M059J (cell line): ENCODE results near the gene RPS6KA5. TPM values are rescaled to one million over a fixed set of nuclear protein-coding genes. Genes with fewer than 3 reads are reported as not detected.
"Not testable (repeated sequence)": the region's sequence is repeated elsewhere in the genome, so short reads cannot be mapped to it uniquely, and the experiment has no call there.

Source experiments
- DNase-seq: peaks from one replicate; pipeline ENCODE4 v3.0.0-alpha.2; 2012; ENCODE audit warnings: low read depth
- total RNA-seq: library from RNA; depleted of rRNA; stranded (reverse); fragments of >200 nt; shearing (Covaris generic); gene quantifications from 2 replicates; pipeline ENCODE4 v1.2.3, GENCODE V29; 2014

The RPS6KA5 gene
- total RNA-seq, 1 experiment from 2014 or later = 9.6 TPM

DNA sequence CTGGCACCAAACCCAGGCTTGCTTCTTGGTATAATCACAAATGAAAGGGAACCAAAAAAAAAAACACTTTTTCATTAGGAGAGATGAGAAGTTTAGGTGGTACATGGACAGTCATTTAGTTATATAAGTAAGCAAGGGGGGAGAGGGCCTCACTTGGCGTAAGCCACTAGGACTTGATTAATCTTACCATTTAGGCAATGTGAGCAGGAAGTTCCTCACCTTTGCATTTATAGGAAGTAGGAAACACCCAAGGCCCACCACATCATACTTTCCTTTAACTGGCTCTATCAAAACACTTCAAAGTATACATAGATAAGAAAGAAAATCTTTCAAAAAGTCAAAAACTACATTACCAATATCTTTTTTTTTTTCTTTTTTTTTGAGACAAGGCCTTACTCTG is 6.7 kb upstream of the RPS6KA5 start:
- DNase-seq = no peak

DNA sequence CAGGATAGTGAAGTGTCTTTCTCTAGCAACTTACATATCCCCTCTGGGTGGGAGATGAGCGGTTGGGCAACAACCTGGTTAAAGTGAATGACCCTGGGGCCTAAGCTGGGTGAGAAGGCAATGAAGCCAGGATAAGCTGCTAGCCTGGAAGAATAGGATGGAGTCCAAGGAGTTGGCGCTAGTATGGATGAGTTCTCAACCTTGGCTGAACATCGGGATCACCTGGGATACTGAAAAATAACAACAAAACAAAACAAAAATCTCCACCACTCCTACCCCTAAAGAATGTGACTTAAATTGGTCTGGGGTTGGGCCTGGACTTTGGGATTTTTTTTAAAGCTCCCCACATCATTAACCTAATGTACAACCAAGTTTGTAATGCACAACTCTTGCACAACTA is 4.8 kb upstream of the RPS6KA5 start:
- peak; percentile 39 for DNase-seq

DNA sequence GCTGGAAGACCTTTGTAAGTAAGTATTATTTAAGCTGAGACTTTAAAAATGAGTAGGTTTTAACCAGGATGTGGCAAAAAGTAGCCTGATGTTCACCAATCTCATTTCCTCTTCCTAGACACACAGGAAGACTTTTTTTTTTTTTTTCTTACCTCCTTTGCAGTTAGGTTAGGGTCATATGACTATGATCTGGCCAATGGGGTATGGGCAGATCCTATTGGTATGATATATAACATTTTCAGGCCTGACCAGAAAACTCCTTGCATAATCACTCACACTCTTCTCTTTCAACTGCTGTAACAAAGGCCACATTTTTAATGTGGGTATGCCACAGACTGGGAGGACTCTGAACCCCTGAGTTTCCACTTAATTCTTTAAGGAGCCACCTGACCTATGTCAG is 2.7 kb upstream of the RPS6KA5 start:
- DNase-seq = no peak

DNA sequence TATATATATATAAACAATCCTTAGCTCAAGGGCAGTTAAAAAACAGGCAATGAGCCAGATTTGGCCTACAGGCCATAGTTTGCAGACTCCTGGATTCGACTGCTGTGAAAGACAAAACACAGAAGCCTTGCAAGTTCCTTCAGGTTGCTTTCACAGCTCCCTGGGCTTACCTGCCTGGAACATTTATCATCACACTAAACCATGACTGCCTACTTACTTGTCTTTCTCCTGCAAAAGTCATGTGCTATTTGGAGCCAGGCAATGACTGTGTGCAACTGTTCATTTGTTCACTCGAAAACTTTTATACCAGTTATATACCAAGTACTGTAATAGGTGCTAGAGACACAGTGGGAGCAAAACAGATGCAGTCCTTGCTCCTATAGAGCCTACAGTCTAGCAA is 2.2 kb upstream of the RPS6KA5 start:
- no peak for DNase-seq

DNA sequence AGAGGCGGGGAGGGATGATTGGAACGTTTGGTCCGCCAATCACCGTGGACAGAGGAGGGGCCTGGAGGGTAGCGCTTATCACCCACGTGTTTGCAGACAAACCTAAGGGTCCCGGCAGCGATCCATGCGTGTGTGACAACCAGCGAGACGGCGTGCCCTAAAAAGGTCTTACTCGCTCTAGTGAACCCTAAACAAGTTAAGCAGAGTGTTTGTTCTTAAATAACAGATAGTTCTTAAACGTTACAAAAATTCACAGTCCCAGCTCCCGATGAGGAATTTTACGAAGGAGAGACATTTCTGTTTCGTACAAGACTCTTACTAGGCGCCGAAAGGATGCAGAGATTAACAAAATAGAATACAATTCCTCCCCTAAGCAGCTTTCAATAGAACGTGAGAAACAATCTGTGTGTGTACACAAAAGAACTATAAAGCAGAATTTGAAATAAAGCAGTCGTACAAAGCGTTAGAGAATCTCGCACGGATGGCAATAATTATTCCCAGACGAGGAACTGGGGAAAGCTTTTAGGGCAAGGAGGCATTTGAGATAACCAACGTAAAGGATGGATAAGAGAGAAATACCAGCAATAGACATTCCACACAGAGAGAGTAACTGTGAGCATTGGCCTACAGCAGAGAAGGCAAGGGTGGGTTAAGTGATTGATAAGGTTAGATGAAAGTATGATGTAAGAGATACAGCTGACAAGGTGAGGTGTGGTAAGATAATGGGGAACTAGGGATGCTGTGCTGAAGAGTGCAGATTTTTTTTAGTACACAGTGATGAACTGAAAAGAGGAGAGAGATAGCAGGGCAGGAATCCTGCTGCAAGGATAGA is 831 bp upstream of the RPS6KA5 start:
- no peak for DNase-seq

DNA sequence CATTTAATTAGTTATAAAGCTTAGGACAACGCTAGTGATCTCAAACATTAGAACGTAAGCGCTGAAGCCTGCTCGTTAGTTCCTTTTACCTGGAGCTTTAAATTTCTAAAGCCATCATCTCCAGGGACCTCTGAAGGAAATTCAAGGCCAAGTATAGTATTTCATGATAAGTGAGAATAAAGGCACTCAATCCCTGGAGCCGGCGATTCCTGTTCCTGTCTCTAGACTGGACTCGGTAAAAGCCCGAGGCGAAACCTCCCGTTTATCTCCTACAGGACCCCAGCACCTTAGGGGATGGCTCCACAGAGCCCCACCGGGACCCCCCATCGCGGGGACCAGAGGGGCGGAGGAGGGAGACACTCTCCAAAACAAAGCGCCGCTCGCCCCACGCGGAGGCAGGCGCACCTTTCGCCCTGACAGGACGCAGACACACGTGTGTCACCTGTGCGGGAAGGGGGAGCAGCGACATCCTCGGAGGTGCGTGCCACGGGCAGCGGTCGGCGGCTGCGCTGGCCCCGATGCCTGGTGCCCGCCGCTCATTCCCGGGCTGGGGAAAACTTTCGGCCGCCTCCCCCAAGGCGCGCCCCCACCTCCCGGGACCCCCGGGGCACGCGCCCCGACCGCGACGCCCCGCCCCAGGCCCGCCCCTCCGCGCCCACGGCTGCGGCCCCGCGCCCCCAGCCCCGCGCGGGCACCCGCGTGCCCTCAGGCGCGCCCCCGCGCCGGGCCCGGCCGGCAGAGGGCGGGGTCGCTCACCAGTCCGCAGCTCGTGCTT is 678 bp downstream of the RPS6KA5 start:
- peak; percentile 35 for DNase-seq

DNA sequence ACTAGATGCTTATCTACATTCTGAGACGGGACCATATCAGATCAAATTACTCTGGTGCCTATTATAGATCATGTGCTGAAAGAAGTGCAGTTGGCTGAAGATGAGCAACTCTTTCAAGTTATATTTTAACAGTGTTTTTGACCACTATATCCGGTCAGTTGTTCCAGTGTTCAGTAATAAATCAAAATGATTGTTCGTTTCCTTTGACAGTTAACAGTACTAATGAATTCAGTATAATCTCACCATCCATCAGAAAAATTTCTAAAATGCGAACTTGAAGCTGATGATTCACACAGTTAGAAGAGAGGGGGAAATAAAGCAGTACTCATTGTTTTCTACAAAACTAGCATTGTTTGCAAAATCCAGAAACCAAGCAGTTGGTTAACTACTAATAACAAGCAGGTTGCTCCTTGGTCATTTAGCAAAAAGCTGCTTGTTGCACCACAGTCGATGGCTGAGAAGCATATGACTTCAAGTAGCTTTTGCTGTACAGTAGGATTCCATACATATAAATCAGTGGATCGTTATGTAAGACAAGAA is 2.3 kb downstream of the RPS6KA5 start:
- DNase-seq = peak; percentile 81

DNA sequence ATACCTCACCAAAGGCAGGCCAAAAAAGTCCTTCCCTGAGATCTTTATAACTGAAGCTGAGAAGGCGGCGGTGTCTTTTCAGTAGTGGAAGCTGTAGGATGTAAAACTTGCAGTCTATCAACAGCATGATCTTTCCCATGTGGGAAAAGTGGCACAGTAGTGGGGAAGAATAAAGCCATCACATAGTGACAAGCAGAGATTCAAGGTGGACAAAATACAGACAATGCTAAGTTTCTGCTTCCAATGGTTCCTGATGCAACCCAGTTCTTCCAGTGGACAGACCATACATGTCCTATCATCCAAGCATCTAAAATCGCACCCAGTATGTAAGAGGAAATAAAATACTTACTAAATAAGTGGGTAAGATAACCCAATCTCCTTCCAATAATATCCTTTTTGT is 4.1 kb downstream of the RPS6KA5 start:
- no peak for DNase-seq

DNA sequence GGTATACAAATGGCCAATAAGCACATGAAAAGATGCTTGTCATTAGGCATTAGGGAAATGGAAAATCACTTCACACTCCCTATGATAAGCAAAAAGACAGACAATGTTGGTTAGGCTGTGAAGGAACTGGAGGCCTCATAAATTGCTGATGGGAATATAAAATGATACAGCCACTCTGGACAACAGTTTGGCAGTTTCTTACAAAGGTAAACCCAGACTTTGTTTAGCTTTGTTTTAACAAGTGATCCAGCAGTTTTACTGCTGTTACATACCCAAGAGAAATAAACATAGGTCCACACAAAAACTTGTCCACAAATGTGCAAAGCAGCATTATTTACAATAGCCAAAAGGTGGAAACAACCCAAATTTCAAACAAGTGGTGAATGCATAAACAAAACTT is 5.4 kb downstream of the RPS6KA5 start:
- DNase-seq = no peak

DNA sequence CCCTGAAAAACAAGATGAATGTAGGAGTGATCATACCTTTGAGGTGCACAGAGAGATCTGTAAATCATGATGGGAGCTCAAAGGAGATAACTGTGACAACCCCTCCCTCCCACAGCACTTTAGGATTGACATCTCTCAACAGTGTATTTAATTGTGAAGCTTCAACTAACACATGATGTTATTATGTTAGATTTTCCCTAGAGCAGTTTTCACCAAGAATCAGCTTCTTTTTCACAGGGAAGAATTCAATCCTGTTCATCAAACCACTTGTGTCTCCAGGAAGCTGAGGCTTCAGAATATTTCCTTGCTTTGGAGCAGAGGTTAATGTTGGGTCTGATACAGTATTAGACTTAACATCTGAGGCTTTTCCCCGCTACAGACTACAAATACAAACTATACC is 11.8 kb downstream of the RPS6KA5 start:
- no peak for DNase-seq

DNA sequence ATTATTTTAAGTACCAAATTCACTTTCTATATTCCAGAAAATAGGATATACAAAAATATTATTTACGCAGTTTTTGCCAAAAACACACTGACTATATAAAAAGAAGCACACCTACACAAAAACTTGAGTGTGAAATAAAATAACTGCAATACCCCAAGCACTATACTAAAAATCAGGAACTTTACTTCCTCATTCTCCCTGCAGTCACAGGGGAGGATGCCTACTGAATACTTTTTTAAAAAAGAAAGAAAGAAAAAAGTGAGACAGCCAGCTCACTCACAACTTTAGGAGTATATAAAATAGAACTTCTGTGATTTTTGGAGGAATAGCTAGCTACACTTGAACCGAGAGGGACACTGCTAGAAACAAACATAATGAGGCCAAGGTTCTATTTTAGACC is 12.2 kb downstream of the RPS6KA5 start:
- DNase-seq = no peak

DNA sequence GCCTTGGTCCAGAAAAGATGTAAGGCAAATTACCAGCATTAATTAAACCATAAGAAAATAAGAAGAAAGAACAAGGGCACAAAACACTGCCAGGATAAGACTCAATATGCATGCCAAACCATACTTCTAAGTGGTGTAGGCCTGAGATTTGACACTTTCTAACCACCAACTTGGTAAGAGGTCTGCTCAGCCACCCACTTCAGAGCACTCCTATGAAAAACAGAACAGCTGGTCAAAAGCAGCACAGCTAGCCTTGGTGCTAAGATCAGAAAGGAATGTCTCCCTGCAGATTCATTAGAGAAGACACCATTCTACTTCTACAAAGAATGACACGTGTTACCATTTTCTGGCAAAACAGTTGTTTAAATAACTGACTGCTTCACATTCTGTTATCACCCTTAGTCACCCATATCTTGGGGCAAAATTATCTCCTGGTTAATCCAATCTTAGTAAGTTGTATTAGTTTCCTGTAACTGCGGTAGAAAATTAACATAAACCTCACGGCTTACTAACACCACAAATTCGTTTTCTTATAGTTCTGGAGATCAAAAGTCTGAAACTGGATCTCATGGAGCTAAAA is 13.2 kb downstream of the RPS6KA5 start:
- peak; percentile 55 for DNase-seq

DNA sequence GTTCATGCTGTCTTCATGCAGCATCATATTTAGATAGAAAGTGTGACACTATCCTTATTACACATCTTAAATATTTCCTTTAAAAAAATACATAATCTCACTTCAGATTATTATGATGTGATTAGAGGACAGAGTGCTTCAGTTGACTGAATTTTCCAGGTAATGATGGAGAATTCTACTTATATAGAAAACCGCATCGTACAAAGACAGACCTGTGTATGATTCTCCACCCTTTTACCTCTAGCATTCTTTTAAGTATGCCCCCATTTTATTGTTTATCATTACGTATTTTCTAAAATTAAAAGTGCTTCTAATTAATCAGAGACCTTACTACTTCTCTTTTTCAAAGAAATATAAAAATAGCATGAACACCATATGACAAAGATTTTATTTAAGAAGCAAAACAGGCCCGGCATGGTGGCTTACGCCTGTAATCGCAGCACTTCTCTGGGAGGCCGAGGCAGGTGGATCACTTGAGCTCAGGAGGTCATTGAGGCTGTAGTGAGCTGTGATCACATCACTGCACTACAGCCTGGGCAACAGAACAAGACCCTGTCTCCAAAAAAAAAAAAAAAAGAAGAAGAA is 13.9 kb downstream of the RPS6KA5 start:
- no peak for DNase-seq

DNA sequence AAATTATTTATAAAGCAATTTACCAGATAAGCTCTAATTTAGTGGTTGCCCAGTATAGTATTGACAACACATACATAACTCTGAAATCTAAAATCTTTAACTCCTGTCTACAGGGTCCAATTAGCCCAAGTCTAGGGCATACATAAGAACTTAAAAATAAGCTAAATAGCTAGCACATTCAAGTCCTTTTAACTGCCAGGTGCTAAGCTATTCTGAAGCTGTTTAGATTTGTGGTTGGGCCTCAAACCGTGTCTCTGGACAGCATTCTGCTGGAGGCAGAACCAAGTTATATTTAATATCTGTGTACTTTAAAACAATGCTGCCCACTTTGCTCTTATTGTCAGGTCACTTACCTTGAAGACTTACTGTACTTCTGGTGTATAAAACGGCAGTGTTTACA is 19.0 kb downstream of the RPS6KA5 start:
- peak; percentile 37 for DNase-seq

DNA sequence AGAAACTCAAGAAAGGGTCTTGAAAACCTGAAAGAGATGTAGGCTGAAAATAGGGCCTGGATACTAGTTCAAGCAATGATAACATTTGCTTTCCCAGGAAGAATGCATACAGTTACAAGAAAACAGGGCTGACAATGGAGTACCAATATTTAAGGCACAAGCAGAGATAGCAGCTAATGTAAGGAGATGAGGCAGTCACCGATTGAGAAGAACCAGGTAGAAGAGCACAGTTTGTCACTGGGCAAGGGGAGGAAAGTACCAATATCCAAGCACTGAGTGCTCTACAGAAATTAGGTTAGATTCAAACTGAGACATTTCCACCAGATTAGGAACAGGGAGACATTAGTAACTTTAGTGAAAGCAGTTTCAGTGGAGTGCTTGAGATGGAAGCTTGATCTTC is 19.9 kb downstream of the RPS6KA5 start:
- no peak for DNase-seq

DNA sequence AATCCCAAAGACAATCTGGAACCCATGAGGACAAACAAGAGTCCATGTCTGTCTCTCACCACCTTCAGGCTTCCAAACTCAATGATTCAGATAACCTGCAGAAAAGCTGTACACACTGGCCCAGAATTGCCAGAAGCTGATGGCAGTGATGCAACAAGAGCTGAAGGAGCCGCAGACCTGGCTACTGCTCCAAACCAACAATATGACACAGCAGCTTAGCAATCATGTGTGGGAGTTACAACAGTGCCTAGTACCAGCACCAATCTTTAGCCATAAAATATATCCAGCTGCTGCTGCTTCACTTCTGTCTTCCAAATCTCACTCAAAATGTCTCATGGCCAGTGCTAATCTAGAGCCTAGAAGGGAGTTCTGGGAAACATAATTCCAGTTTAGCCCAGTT is 22.0 kb downstream of the RPS6KA5 start:
- no peak for DNase-seq

DNA sequence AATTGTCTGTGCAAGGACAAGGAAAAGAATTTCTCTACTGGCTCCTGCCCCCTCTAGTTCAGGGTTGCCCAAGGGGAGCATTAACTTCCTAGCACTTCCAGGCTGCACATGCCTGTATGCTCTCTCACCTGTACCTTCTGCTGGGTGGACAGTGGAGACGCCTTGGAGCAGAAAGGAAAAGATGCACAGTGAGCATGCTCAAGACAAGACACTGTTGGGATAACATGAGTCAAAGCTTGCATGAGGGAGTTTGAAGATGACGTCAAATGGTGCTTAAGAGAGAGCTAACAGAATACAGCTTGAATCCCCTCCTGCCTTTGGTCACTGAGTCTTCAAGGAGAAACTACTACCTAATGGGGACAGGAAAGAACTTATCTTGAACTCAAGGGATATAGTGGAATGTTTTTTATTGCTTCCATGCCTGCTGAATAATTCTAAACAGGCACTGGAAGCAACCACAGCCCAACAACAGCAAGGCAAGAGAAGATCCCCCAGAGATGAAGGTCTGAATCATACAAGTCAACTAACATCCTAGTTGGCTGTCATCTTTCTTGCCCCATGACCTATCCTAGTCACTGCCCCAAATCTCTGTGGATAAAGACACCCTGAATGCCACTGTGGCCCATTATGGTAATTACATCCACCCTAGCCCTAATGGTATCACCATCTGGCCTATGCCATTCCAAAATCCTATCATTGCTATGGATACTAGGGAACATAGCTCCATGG is 23.5 kb downstream of the RPS6KA5 start:
- no peak for DNase-seq

DNA sequence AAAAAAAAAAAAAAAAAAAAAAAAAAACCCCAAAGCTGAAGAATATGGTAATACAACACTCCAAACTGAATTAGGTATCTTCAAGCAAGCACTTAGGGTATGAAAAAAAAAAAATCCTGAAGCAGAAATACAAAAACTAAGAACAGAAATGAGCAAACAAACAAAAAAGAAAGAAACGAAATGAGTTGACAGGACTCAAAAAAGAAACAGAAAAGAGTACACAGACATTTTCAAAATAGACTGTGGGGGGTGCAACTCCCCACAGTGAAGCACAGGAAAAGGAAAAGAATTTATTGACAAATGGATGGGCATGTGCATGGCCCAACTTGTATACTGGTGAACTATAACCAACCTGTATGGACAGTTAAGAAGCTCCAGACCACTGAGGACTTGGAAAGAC is 24.6 kb downstream of the RPS6KA5 start:
- no peak for DNase-seq

DNA sequence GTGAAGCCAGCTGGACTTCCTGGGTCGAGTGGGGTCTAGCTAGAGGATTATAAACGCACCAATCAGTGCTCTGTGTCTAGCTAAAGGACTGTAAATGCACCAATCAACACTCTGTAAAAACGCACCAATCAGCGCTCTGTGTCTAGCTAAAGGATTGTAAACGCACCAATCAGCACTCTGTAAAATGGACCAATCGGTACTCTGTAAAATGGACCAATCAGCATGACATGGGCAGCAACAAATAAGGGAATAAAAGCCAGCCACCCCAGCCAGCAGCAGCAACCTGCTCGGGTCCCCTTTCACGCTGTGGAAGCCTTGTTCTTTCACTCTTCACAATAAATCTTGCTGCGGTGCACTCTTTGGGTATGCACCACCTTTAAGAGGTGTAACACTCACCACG is 26.1 kb downstream of the RPS6KA5 start:
- DNase-seq = not testable (repeated sequence)

DNA sequence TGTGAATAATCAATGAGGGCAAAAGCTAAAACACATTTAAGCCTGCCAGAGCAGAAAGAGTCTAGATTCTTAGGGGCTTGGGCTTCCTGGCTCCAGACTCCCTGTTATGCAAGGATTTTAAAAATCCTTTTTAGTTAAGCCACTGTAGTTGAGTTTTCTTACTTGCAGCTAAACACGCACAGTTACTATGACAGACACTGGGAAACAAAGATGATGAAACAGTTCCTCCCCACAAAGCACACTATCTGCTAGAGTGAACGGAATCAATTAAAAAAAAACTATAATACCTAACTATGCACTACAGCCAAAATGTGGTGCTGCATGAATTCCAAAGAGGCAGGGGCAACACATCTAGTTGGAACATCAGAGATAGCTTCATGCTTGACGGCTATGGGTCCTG is 28.2 kb downstream of the RPS6KA5 start:
- no peak for DNase-seq

DNA sequence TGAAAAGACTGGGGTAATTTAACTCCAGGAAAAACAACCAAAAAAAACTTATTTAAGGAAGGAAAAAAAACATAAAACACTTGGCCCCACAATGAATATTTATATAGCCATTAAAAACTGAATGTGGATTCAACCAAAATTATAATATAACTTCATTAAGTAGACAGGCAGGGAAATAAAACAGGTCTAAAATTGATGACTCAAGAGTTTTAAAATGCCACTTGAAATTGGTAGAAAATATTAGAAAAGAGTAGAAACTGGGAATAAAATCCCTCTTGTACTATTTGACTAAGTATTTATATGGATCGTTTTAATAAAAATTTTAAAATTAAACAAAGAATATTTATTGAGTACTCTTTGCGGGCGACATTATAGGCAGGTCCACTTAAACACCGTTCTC is 28.8 kb downstream of the RPS6KA5 start:
- no peak for DNase-seq
